Suprapubic skin (tissue), 3 donors: ENCODE results near the gene FMNL1.

Experiments used
- CTCF ChIP-seq, 2 donors: fragments of 200-600 bp in 1 of 2; fragments of 450-650 bp in 1 of 2; sonication (generic) in 1 of 2; IDR thresholded peaks; one replicate each; pipeline ENCODE4 v1.5.1; 2016 to 2019; ENCODE audit warnings: antibody characterized with exemption in 2 of 2, mild to moderate bottlenecking in 1 of 2, moderate library complexity in 1 of 2
- EP300 ChIP-seq: sonication (generic); formaldehyde crosslinking; IDR thresholded peaks from one replicate; pipeline ENCODE4 v1.6.1; 2017; ENCODE audit warnings: antibody characterized with exemption
- POLR2A ChIP-seq, 2 donors: fragments of 450-650 bp; IDR thresholded peaks; one replicate each; pipeline ENCODE4 v1.6.1; 2017; ENCODE audit warnings: antibody characterized with exemption in 2 of 2, mild to moderate bottlenecking in 2 of 2, moderate library complexity in 2 of 2

GRCh38 chr17:45241328-45242028, 19.8 kb downstream of the FMNL1 start:
- TF ChIP-seq POLR2A (IDR thresholded peaks at IDR 0.05) (no peak), CTCF (IDR thresholded peaks at IDR 0.05) (no peak), EP300 (no peak)
